Daoy (cell line): Measurements from ENCODE around the gene SH3BP1. TPM values are rescaled to one million over a fixed set of nuclear protein-coding genes. Genes with fewer than 3 reads are reported as not detected.

Source experiments
- total RNA-seq: library from RNA; depleted of rRNA; stranded (reverse); fragments of >200 nt; shearing (Covaris generic); gene quantifications from 2 replicates; pipeline ENCODE4 v1.2.3, GENCODE V29; 2014; rRNA removed

The SH3BP1 gene
- total RNA-seq, 1 experiment from 2014 or later, result 5.7 TPM

Other genes with a start within 250 kb of the SH3BP1 start
- gene ELFN2, start 212.2 kb upstream of the SH3BP1 start, total RNA-seq, result 2.0 and 2.3 TPM in 2 replicates
- 2.4 and 3.0 TPM in 2 replicates for gene MFNG, start 153.3 kb upstream of the SH3BP1 start, total RNA-seq
- 24.0 and 25.9 TPM in 2 replicates for gene CARD10, start 120.3 kb upstream of the SH3BP1 start, total RNA-seq
- gene CDC42EP1, start 79.2 kb upstream of the SH3BP1 start, total RNA-seq, result 11.8 and 13.1 TPM in 2 replicates
- not detected in 2 replicates for gene LGALS2, start 59.6 kb upstream of the SH3BP1 start, total RNA-seq
- gene GGA1, start 30.8 kb upstream of the SH3BP1 start, total RNA-seq, result 23.2 and 34.7 TPM in 2 replicates
- 29.2 and 32.0 TPM in 2 replicates for gene PDXP, start 19.1 kb downstream of the SH3BP1 start, total RNA-seq
- gene LGALS1, start 36.0 kb downstream of the SH3BP1 start, total RNA-seq, result 3,366 and 4,590 TPM in 2 replicates
- gene NOL12, start 46.7 kb downstream of the SH3BP1 start, total RNA-seq, result 71.4 and 92.3 TPM in 2 replicates
- gene TRIOBP, start 57.4 kb downstream of the SH3BP1 start, total RNA-seq, result 42.9 and 45.3 TPM in 2 replicates
- gene GCAT, start 168.3 kb downstream of the SH3BP1 start, total RNA-seq, result 44.5 and 44.9 TPM in 2 replicates
- gene GALR3, start 183.7 kb downstream of the SH3BP1 start, total RNA-seq, result not detected in 2 replicates
- 59.8 and 64.7 TPM in 2 replicates for gene ANKRD54, start 204.7 kb downstream of the SH3BP1 start, total RNA-seq
- 288 and 343 TPM in 2 replicates for gene EIF3L, start 209.8 kb downstream of the SH3BP1 start, total RNA-seq